Measurements from ENCODE around the gene IL17RA. TPM values are rescaled to one million over a fixed set of nuclear protein-coding genes. Genes with fewer than 3 reads are reported as not detected.

Gene IL17RA
- total RNA-seq, 1 donor from 2014 or later, result 16.9 TPM

- Mint-ChIP-seq H3K9me3 (ENCODE audit: unreplicated experiment) (peaks cover 2% of the 10 kb centered on the region), H3K36me3 (ENCODE audit: unreplicated experiment) (peaks cover 2% of the 10 kb centered on the region), H3K27me3 (ENCODE audit: unreplicated experiment) (peaks cover 7% of the 10 kb centered on the region), H3K4me1 (ENCODE audit: low read depth, unreplicated experiment) (peaks cover 2% of the 10 kb centered on the region), H3K4me3 (ENCODE audit: unreplicated experiment) (no peak overlapping the region), H3K27ac (ENCODE audit: unreplicated experiment) (no peak overlapping the region)
- TF ChIP-seq CTCF (IDR thresholded peaks at IDR 0.05; ENCODE audit: partially characterized antibody, unreplicated experiment), result no peak
- no peak for DNase-seq
Observed at GRCh38 chr22:17106161-17106784, 21.5 kb downstream of the IL17RA start.

GRCh38 chr22:17106785-17107546 is 22.2 kb downstream of the IL17RA start:
- Mint-ChIP-seq H3K27me3 (ENCODE audit: unreplicated experiment) (peaks cover 7% of the 10 kb centered on the region), H3K9me3 (ENCODE audit: unreplicated experiment) (peaks cover 2% of the 10 kb centered on the region), H3K36me3 (ENCODE audit: unreplicated experiment) (no peaks in the 10 kb centered on the region), H3K4me3 (ENCODE audit: unreplicated experiment) (no peak overlapping the region), H3K27ac (ENCODE audit: unreplicated experiment) (no peak overlapping the region), H3K4me1 (ENCODE audit: low read depth, unreplicated experiment) (peaks cover 2% of the 10 kb centered on the region)
- no peak for TF ChIP-seq CTCF (IDR thresholded peaks at IDR 0.05; ENCODE audit: partially characterized antibody, unreplicated experiment)
- no peak for DNase-seq

GRCh38 chr22:17107547-17107810 is 22.7 kb downstream of the IL17RA start:
- peaks cover 2% of the 10 kb centered on the region for H3K4me1 Mint-ChIP-seq (ENCODE audit: low read depth, unreplicated experiment)
- H3K4me3 Mint-ChIP-seq (ENCODE audit: unreplicated experiment), result no peak overlapping the region
- TF ChIP-seq CTCF (IDR thresholded peaks at IDR 0.05; ENCODE audit: partially characterized antibody, unreplicated experiment), result no peak
- no peak for DNase-seq
- no peaks in the 10 kb centered on the region for H3K36me3 Mint-ChIP-seq (ENCODE audit: unreplicated experiment)
- peaks cover 2% of the 10 kb centered on the region for H3K9me3 Mint-ChIP-seq (ENCODE audit: unreplicated experiment)
- H3K27ac Mint-ChIP-seq (ENCODE audit: unreplicated experiment), result no peak overlapping the region
- peaks cover 5% of the 10 kb centered on the region for H3K27me3 Mint-ChIP-seq (ENCODE audit: unreplicated experiment)

- H3K36me3 Mint-ChIP-seq (ENCODE audit: unreplicated experiment), result no peaks in the 10 kb centered on the region
Observed at GRCh38 chr22:17108256-17109112, 23.7 kb downstream of the IL17RA start.

More at GRCh38 chr22:17108256-17109112, 23.7 kb downstream of the IL17RA start:
- no peak for TF ChIP-seq CTCF (IDR thresholded peaks at IDR 0.05; ENCODE audit: partially characterized antibody, unreplicated experiment)
- Mint-ChIP-seq H3K4me1 (ENCODE audit: low read depth, unreplicated experiment) (peaks cover 2% of the 10 kb centered on the region), H3K27me3 (ENCODE audit: unreplicated experiment) (peaks cover 6% of the 10 kb centered on the region), H3K9me3 (ENCODE audit: unreplicated experiment) (no peaks in the 10 kb centered on the region), H3K4me3 (ENCODE audit: unreplicated experiment) (no peak overlapping the region), H3K27ac (ENCODE audit: unreplicated experiment) (no peak overlapping the region)
- DNase-seq, result no peak

Data from glutamatergic neuron (in vitro differentiated cells).